ENCODE data around the gene GYS2. TPM values are rescaled to one million over a fixed set of nuclear protein-coding genes. Genes with fewer than 3 reads are reported as not detected.

GYS2 gene
- total and polyA plus RNA-seq, 9 donors: 0.12 TPM; not detected in 8

DNA sequence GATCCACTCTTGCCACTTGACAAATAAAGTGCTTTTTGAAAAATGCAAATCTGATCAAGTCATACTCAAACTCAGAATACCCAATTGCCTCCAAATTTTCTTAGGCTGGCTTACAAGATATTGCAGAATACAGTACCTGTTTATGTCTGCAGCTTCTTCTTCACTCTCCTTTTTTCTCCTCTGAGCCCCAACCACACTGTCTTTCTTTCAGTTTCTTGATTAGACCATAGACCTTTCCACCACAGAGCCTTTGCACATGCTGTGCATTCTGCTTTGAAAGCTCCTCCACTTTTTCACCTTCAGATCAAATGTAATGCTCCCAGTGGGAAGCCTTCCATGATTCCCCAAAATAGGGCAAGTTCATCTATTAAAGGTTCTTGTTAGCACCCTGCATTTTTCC lies 13.9 kb upstream of the GYS2 start:
- no peaks in the 10 kb centered on the region for H3K9me3 ChIP-seq
- intact Hi-C loops (cut with DNase I): loop anchor here in 2 of 4 donors (10.0 kb wide), 1 partner anchor 56 kb away; no protein-coding TSS in a partner anchor

DNA sequence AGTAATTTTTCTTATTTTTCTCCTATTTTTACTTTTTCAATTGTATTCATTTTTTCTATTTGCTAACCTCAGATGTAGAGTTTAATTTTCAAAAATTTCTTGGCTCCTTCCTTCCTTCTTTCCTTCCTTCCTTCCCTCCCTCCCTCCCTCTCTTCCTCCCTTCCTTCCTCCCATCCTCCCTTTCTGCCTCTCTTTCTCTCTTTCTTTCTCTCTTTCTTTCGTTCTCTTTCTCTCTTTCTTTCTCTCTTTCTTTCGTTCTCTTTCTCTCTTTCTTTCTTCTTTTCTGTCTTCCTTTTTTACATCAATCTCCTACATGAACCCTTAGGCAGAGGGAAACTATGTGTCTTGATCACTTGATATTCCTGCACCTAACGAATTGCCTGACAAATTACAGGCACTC lies 12.4 kb upstream of the GYS2 start:
- Histone ChIP-seq H3K4me3 (no peak overlapping the region), H3K27ac (no peak overlapping the region), H3K27me3 (no peaks in the 10 kb centered on the region), H3K9me3 (no peaks in the 10 kb centered on the region), H3K4me1 (ENCODE audit: insufficient read depth) (no peaks in the 10 kb centered on the region), H3K36me3 (no peaks in the 10 kb centered on the region)
- no peak for DNase-seq
- intact Hi-C loops (cut with DNase I): loop anchor here in 2 of 4 donors (10.0 kb wide), 1 partner anchor 58 kb away; no protein-coding TSS in a partner anchor
- WGBS, 3 donors: 82 to 87% (median 86%) methylated on average over 3 of the region's 3 CpGs
- TF ChIP-seq POLR2A (IDR thresholded peaks at IDR 0.05) (no peak), EP300 (IDR thresholded peaks at IDR 0.05) (no peak)
- TF ChIP-seq, protein P1, sequence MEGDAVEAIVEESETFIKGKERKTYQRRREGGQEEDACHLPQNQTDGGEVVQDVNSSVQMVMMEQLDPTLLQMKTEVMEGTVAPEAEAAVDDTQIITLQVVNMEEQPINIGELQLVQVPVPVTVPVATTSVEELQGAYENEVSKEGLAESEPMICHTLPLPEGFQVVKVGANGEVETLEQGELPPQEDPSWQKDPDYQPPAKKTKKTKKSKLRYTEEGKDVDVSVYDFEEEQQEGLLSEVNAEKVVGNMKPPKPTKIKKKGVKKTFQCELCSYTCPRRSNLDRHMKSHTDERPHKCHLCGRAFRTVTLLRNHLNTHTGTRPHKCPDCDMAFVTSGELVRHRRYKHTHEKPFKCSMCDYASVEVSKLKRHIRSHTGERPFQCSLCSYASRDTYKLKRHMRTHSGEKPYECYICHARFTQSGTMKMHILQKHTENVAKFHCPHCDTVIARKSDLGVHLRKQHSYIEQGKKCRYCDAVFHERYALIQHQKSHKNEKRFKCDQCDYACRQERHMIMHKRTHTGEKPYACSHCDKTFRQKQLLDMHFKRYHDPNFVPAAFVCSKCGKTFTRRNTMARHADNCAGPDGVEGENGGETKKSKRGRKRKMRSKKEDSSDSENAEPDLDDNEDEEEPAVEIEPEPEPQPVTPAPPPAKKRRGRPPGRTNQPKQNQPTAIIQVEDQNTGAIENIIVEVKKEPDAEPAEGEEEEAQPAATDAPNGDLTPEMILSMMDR (IDR thresholded peaks at IDR 0.05): no peak

More for the DNA sequence above, 13.9 kb upstream of the GYS2 start:
- Histone ChIP-seq H3K27ac (no peak overlapping the region), H3K36me3 (no peaks in the 10 kb centered on the region), H3K27me3 (no peaks in the 10 kb centered on the region), H3K4me1 (ENCODE audit: insufficient read depth) (no peaks in the 10 kb centered on the region), H3K4me3 (no peak overlapping the region)
- no peak for DNase-seq
- TF ChIP-seq EP300 (IDR thresholded peaks at IDR 0.05) (no peak), POLR2A (IDR thresholded peaks at IDR 0.05) (no peak)
- TF ChIP-seq, protein P1 (IDR thresholded peaks at IDR 0.05): no peak

DNA sequence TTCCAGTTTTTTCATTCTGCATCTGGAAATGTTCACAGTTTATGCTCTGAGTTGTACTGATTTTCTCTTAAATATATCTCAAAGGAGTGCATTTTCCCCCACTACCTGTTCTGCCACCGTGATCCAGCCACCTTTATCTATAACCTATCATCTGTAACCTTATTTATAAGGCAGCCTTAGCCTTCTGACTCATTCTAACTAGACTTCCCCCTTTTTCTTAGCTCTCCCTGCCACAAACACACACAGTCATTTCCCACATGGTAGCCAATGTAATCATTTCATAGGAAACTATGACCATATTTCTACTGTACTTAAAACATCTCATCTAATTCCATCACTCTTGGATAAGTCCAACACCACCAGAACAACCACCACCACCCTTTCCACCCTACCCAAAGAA lies 10.8 kb upstream of the GYS2 start:
- Histone ChIP-seq H3K36me3 (no peaks in the 10 kb centered on the region), H3K9me3 (no peaks in the 10 kb centered on the region), H3K4me3 (no peak overlapping the region), H3K27ac (no peak overlapping the region), H3K4me1 (ENCODE audit: insufficient read depth) (no peaks in the 10 kb centered on the region), H3K27me3 (no peaks in the 10 kb centered on the region)
- no peak for DNase-seq
- intact Hi-C loops (cut with DNase I): loop anchor here in 2 of 4 donors (10.0 kb wide), 1 partner anchor 59 kb away; no protein-coding TSS in a partner anchor
- WGBS, 3 donors: 27 to 44% (median 33%) methylated on average over 1 of the region's 1 CpG
- TF ChIP-seq POLR2A (IDR thresholded peaks at IDR 0.05): no peak

DNA sequence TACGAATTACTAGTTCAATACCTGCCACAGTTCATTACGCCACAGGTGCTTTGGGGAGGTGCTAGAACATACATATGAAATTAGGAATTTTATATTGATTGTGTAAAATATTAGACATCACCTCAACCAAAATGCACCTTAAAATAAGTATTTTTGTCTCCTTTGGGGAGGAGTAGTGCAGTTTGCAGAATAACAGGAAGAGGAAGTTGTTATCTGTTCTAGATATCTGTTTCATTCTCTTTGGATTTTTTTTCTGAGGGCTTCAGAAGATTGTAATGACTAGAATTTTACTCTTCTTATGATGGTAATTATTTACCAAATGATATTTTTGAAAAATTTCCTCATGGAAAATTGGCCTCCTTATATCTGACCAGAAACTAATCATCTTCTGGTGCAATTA lies 9.9 kb upstream of the GYS2 start:
- H3K4me1 ChIP-seq (ENCODE audit: insufficient read depth): no peaks in the 10 kb centered on the region
- no peaks in the 10 kb centered on the region for H3K9me3 ChIP-seq
- 83 to 87% (median 85%) methylated on average over 2 of the region's 2 CpGs for WGBS, 3 donors
- H3K27ac ChIP-seq: no peak overlapping the region
- no peaks in the 10 kb centered on the region for H3K27me3 ChIP-seq
- DNase-seq: no peak
- no peak overlapping the region for H3K4me3 ChIP-seq
- intact Hi-C loops (cut with DNase I): loop anchor here in 2 of 4 donors (10.0 kb wide), 1 partner anchor 60 kb away; no protein-coding TSS in a partner anchor
- H3K36me3 ChIP-seq: no peaks in the 10 kb centered on the region
- TF ChIP-seq, protein P1 (IDR thresholded peaks at IDR 0.05): no peak
- TF ChIP-seq POLR2A (IDR thresholded peaks at IDR 0.05) (no peak), EP300 (IDR thresholded peaks at IDR 0.05) (no peak)

- Histone ChIP-seq H3K4me3 (no peak overlapping the region), H3K27me3 (no peaks in the 10 kb centered on the region), H3K9me3 (no peaks in the 10 kb centered on the region), H3K36me3 (no peaks in the 10 kb centered on the region), H3K4me1 (ENCODE audit: insufficient read depth) (no peaks in the 10 kb centered on the region), H3K27ac (no peak overlapping the region)
- intact Hi-C loops (cut with DNase I): loop anchor here in 2 of 4 donors (10.0 kb wide), 1 partner anchor 61 kb away; no protein-coding TSS in a partner anchor
- TF ChIP-seq POLR2A (IDR thresholded peaks at IDR 0.05): no peak
- no peak for TF ChIP-seq EP300 (IDR thresholded peaks at IDR 0.05)
- TF ChIP-seq, protein P1 (IDR thresholded peaks at IDR 0.05): no peak
- 34 to 42% (median 35%) methylated on average over 2 of the region's 2 CpGs for WGBS, 3 donors
- DNase-seq: no peak
Observed at GRCh38 chr12:21613931-21614330, 9.3 kb upstream of the GYS2 start.
